DOHH2 (cell line): ENCODE measurements around the gene PDE4D.

Source experiments
- H3F3A ChIP-seq: fragments of 200-600 bp; sonication (generic), shearing (Covaris generic); 2 replicates; pipeline ENCODE4 v1.6.0; 2016; ENCODE audit warnings: antibody characterized with exemption, mild to moderate bottlenecking; ENCODE audit not compliant: control insufficient read depth, insufficient read depth
- H3K27ac ChIP-seq: fragments of 200-600 bp; sonication (generic); 2 replicates; pipeline ENCODE4 v1.5.1; 2014; ENCODE audit warnings: low read depth, mild to moderate bottlenecking, low read length, moderate library complexity
- H3K27me3 ChIP-seq: fragments of 200-600 bp; sonication (generic); 2 replicates; pipeline ENCODE4 v1.6.1; 2014; ENCODE audit warnings: mild to moderate bottlenecking, low read length, mixed read lengths; ENCODE audit not compliant: control insufficient read depth
- H3K36me3 ChIP-seq: fragments of 200-600 bp; sonication (generic); 2 replicates; pipeline ENCODE4 v1.6.1; 2014; ENCODE audit warnings: mild to moderate bottlenecking, low read length, moderate library complexity, mixed read lengths; ENCODE audit not compliant: control insufficient read depth
- H3K4me1 ChIP-seq: fragments of 200-600 bp; sonication (generic); 2 replicates; pipeline ENCODE4 v1.6.1; 2014; ENCODE audit warnings: mild to moderate bottlenecking, low read length, mixed read lengths; ENCODE audit not compliant: control insufficient read depth
- H3K4me2 ChIP-seq: fragments of 200-600 bp; sonication (generic); 2 replicates; pipeline ENCODE4 v1.6.0; 2014; ENCODE audit warnings: mild to moderate bottlenecking, low read length, moderate library complexity
- H3K4me3 ChIP-seq: fragments of 200-600 bp; sonication (generic); 2 replicates; pipeline ENCODE4 v1.5.1; 2014; ENCODE audit warnings: mild to moderate bottlenecking, low read length, mixed read lengths
- H3K79me2 ChIP-seq: fragments of 200-600 bp; sonication (generic); 2 replicates; pipeline ENCODE4 v1.6.1; 2014; ENCODE audit warnings: mild to moderate bottlenecking, low read length, mixed read lengths; ENCODE audit not compliant: control insufficient read depth
- H3K9me2 ChIP-seq: fragments of 200-600 bp; sonication (generic); replicated peaks from 2 replicates; pipeline ENCODE4 v1.6.1; 2014; ENCODE audit warnings: mild to moderate bottlenecking, low read length, mixed read lengths; ENCODE audit not compliant: control insufficient read depth
- H3K9me3 ChIP-seq: fragments of 200-600 bp; sonication (generic); 2 replicates; pipeline ENCODE4 v1.6.1; 2014; ENCODE audit warnings: antibody characterized with exemption, low read length, mixed read lengths; ENCODE audit not compliant: control insufficient read depth, insufficient read depth
- H4K20me1 ChIP-seq: fragments of 200-600 bp; sonication (generic); 2 replicates; pipeline ENCODE4 v1.6.0; 2014; ENCODE audit warnings: low read depth, mild to moderate bottlenecking, antibody characterized with exemption, low read length, moderate library complexity; ENCODE audit not compliant: control insufficient read depth, insufficient read depth
- CTCF ChIP-seq: fragments of 200-600 bp; sonication (generic); IDR thresholded peaks from one replicate; pipeline ENCODE4 v1.5.1; 2014; ENCODE audit warnings: antibody characterized with exemption, mild to moderate bottlenecking, low read depth, low read length; ENCODE audit not compliant: poor library complexity, severe bottlenecking
- EZH2phosphoT487 ChIP-seq: fragments of 200-600 bp; sonication (generic); IDR thresholded peaks from 2 replicates; pipeline ENCODE4 v1.6.1; 2017; ENCODE audit warnings: borderline replicate concordance, mild to moderate bottlenecking, antibody characterized with exemption, low read length, moderate library complexity, mixed read lengths

Gene PDE4D

GRCh38 chr5:59866661-59867060 is 26.9 kb downstream of the PDE4D start:
- no peaks in the 10 kb centered on the region for H3K4me1 ChIP-seq
- H3K9me3 ChIP-seq = no peaks in the 10 kb centered on the region
- H3K36me3 ChIP-seq = no peaks in the 10 kb centered on the region
- no peak overlapping the region for H3K27ac ChIP-seq
- no peaks in the 10 kb centered on the region for H3F3A ChIP-seq
- no peak overlapping the region for H3K4me2 ChIP-seq
- H3K4me3 ChIP-seq = no peak overlapping the region
- H3K27me3 ChIP-seq = no peaks in the 10 kb centered on the region
- H3K79me2 ChIP-seq = no peaks in the 10 kb centered on the region
- TF ChIP-seq EZH2phosphoT487 (no peak), CTCF (no peak)
- no peaks in the 10 kb centered on the region for H4K20me1 ChIP-seq
- no peaks in the 10 kb centered on the region for H3K9me2 ChIP-seq

- TF ChIP-seq CTCF = no peak
- no peak for TF ChIP-seq EZH2phosphoT487
- Histone ChIP-seq H3K9me3 (no peaks in the 10 kb centered on the region), H3K4me1 (no peaks in the 10 kb centered on the region), H3K4me3 (no peak overlapping the region), H3K79me2 (no peaks in the 10 kb centered on the region), H3K36me3 (no peaks in the 10 kb centered on the region), H3K27me3 (no peaks in the 10 kb centered on the region), H3K4me2 (no peak overlapping the region), H4K20me1 (no peaks in the 10 kb centered on the region), H3F3A (no peaks in the 10 kb centered on the region), H3K9me2 (no peaks in the 10 kb centered on the region), H3K27ac (no peak overlapping the region)
Measured at GRCh38 chr5:59864718-59865117, 28.8 kb downstream of the PDE4D start.

- no peaks in the 10 kb centered on the region for H3K9me3 ChIP-seq
- H3K27ac ChIP-seq = no peak overlapping the region
- H3K79me2 ChIP-seq = no peaks in the 10 kb centered on the region
- H3K4me3 ChIP-seq = no peak overlapping the region
- H3K36me3 ChIP-seq = no peaks in the 10 kb centered on the region
- TF ChIP-seq EZH2phosphoT487 (no peak), CTCF (no peak)
- H3K9me2 ChIP-seq = no peaks in the 10 kb centered on the region
- H4K20me1 ChIP-seq = no peaks in the 10 kb centered on the region
- H3K27me3 ChIP-seq = no peaks in the 10 kb centered on the region
- no peaks in the 10 kb centered on the region for H3F3A ChIP-seq
- no peak overlapping the region for H3K4me2 ChIP-seq
- no peaks in the 10 kb centered on the region for H3K4me1 ChIP-seq
Measured at GRCh38 chr5:59863777-59864176, 29.7 kb downstream of the PDE4D start.

GRCh38 chr5:59856358-59856757 is 37.2 kb downstream of the PDE4D start:
- Histone ChIP-seq H3K4me2 (no peak overlapping the region), H4K20me1 (no peaks in the 10 kb centered on the region), H3F3A (no peaks in the 10 kb centered on the region), H3K27me3 (no peaks in the 10 kb centered on the region), H3K9me2 (no peaks in the 10 kb centered on the region), H3K36me3 (no peaks in the 10 kb centered on the region), H3K4me3 (no peak overlapping the region), H3K9me3 (no peaks in the 10 kb centered on the region), H3K27ac (no peak overlapping the region), H3K79me2 (no peaks in the 10 kb centered on the region), H3K4me1 (no peaks in the 10 kb centered on the region)
- TF ChIP-seq EZH2phosphoT487 = no peak
- no peak for TF ChIP-seq CTCF
